ENCODE results near the gene PRRX2. TPM values are rescaled to one million over a fixed set of nuclear protein-coding genes. Genes with fewer than 3 reads are reported as not detected.
"Not testable (repeated sequence)": the region's sequence is repeated elsewhere in the genome, so short reads cannot be mapped to it uniquely, and the experiment has no call there.

The PRRX2 gene
- polyA plus RNA-seq, 3 donors: 0.86 to 1.5 (median 1.3) TPM

GRCh38 chr9:129650680-129651235 lies 14.7 kb upstream of the PRRX2 start:
- DNase-seq: no peak

GRCh38 chr9:129653823-129654553 lies 11.5 kb upstream of the PRRX2 start:
- peak; percentile 83 for DNase-seq

- no peak for DNase-seq
These were observed 10.8 kb upstream of the PRRX2 start for GRCh38 chr9:129654554-129655040.

- no peak for DNase-seq
These were observed 10.3 kb upstream of the PRRX2 start for GRCh38 chr9:129655154-129655553.

GRCh38 chr9:129655696-129656095 lies 9.8 kb upstream of the PRRX2 start:
- no peak for DNase-seq

GRCh38 chr9:129656795-129657390 lies 8.6 kb upstream of the PRRX2 start:
- no peak for DNase-seq

- DNase-seq: no peak
These were observed 4.4 kb upstream of the PRRX2 start for GRCh38 chr9:129661029-129661428.

- DNase-seq: not testable (repeated sequence)
These were observed 3.2 kb upstream of the PRRX2 start for GRCh38 chr9:129662239-129662638.

GRCh38 chr9:129664746-129665388 lies 580 bp upstream of the PRRX2 start:
- DNase-seq: no peak

GRCh38 chr9:129665814-129666520 lies 520 bp downstream of the PRRX2 start:
- no peak for DNase-seq

- DNase-seq: no peak
These were observed 1.1 kb downstream of the PRRX2 start for GRCh38 chr9:129666575-129666974.

- DNase-seq: no peak
These were observed 1.9 kb downstream of the PRRX2 start for GRCh38 chr9:129667378-129667777.

GRCh38 chr9:129667850-129668249 lies 2.4 kb downstream of the PRRX2 start:
- no peak for DNase-seq

GRCh38 chr9:129669141-129669718 lies 3.8 kb downstream of the PRRX2 start:
- DNase-seq: no peak

GRCh38 chr9:129669946-129670345 lies 4.5 kb downstream of the PRRX2 start:
- DNase-seq: no peak

- DNase-seq: no peak
These were observed 5.6 kb downstream of the PRRX2 start for GRCh38 chr9:129671065-129671464.

GRCh38 chr9:129671519-129671918 lies 6.1 kb downstream of the PRRX2 start:
- no peak for DNase-seq

GRCh38 chr9:129672702-129673101 lies 7.3 kb downstream of the PRRX2 start:
- DNase-seq: no peak

- DNase-seq: no peak
These were observed 8.2 kb downstream of the PRRX2 start for GRCh38 chr9:129673602-129674001.

GRCh38 chr9:129674229-129674628 lies 8.8 kb downstream of the PRRX2 start:
- no peak for DNase-seq

- no peak for DNase-seq
These were observed 10.2 kb downstream of the PRRX2 start for GRCh38 chr9:129675620-129676019.

GRCh38 chr9:129676287-129676686 lies 10.8 kb downstream of the PRRX2 start:
- no peak for DNase-seq

All from renal pelvis (tissue), 4 donors.